ENCODE data around the gene KCTD13. TPM values are rescaled to one million over a fixed set of nuclear protein-coding genes. Genes with fewer than 3 reads are reported as not detected.

The KCTD13 gene
- total and polyA plus RNA-seq, 10 of the 15 experiments (the other 5 are each of a cell fraction or from before 2014, with no cell fraction given) = 3.3 to 29.2 (median 12.5) TPM

DNA sequence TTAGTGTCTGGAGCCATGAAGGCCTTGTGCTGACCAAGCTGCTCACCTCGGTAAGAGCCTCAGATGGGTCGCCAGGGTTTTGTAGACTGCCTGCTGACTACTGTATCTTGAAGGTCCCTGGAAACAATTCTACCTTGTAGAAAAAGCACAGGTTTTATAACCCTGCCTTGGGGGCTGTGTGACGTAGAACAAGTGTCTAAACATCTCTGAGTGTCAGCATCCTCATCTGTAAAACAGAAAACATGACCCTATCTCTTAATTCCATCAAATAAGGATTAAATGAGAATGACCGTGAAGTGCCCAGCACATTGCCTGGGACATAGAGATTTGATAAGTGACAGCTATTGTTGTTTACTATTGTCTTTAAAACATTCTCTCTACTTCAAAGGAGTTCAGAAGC, 42.2 kb upstream of the KCTD13 start:
- H4K20me1 ChIP-seq (ENCODE audit: control insufficient read depth, insufficient read depth) = no peaks in the 10 kb centered on the region
- no peaks in the 10 kb centered on the region for H3K4me1 ChIP-seq (ENCODE audit: control insufficient read depth, insufficient read depth, low read length)
- no peak for TF ChIP-seq RAD51 (IDR thresholded peaks at IDR 0.05)
- TF ChIP-seq, protein P1, sequence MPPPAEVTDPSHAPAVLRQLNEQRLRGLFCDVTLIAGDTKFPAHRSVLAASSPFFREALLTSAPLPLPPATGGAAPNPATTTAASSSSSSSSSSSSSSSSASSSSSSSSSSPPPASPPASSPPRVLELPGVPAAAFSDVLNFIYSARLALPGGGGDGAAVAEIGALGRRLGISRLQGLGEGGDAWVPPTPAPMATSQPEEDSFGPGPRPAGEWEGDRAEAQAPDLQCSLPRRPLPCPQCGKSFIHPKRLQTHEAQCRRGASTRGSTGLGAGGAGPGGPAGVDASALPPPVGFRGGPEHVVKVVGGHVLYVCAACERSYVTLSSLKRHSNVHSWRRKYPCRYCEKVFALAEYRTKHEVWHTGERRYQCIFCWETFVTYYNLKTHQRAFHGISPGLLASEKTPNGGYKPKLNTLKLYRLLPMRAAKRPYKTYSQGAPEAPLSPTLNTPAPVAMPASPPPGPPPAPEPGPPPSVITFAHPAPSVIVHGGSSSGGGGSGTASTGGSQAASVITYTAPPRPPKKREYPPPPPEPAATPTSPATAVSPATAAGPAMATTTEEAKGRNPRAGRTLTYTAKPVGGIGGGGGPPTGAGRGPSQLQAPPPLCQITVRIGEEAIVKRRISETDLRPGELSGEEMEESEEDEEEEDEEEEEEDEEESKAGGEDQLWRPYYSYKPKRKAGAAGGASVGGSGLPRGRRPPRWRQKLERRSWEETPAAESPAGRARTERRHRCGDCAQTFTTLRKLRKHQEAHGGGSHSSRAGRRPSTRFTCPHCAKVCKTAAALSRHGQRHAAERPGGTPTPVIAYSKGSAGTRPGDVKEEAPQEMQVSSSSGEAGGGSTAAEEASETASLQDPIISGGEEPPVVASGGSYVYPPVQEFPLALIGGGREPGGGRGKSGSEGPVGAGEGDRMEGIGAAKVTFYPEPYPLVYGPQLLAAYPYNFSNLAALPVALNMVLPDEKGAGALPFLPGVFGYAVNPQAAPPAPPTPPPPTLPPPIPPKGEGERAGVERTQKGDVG (CRISPR knock-in tag; IDR thresholded peaks at IDR 0.05) = no peak
- no peaks in the 10 kb centered on the region for H3K27me3 ChIP-seq (replicated peaks in 1 of 2; ENCODE audit: control insufficient read depth in 2 of 2, insufficient read depth in 2 of 2, low read length in 1 of 2)
- no peak overlapping the region for H3K27ac ChIP-seq (ENCODE audit: control insufficient read depth, insufficient read depth)
- RAD21 ChIA-PET (ENCODE audit: unreplicated experiment) = no interaction called here
- no peak overlapping the region for H3K9ac ChIP-seq (ENCODE audit: control insufficient read depth, insufficient read depth, low read length)
- H3K79me2 ChIP-seq (ENCODE audit: control insufficient read depth, insufficient read depth, low read length) = no peaks in the 10 kb centered on the region
- intact Hi-C loops (cut with micrococcal nuclease; ENCODE audit: unreplicated experiment) (no loop called here), in situ Hi-C loops (cut with MboI) (no loop called here)
- WGBS (ENCODE audit: insufficient coverage, insufficient replicate concordance, low lambda C conversion rate, missing lambda C conversion rate) = 100% methylated on average over 4 of the region's 4 CpGs
- no peak overlapping the region for H3K4me3 ChIP-seq
- ATAC-seq = no peak
- no peaks in the 10 kb centered on the region; a peak in 2 of 4 replicates for H3K36me3 ChIP-seq (ENCODE audit: control insufficient read depth in 2 of 2, insufficient read depth in 2 of 2, low read length in 1 of 2)
- no peak overlapping the region for H2AFZ ChIP-seq (ENCODE audit: control insufficient read depth, low read depth, low read length)
- no TSS peak for BruUV-seq (replicated peaks)
- no peak overlapping the region for H3K4me2 ChIP-seq (ENCODE audit: control insufficient read depth, insufficient read depth)
- POLR2A ChIA-PET = no interaction called here
- CTCF ChIA-PET = no interaction called here
- SMC1A ChIA-PET (ENCODE audit: uncharacterized antibody, unreplicated experiment) = no interaction called here
- H3K9me3 ChIP-seq (replicated peaks; ENCODE audit: control insufficient read depth, insufficient read depth, low read length) = no peaks in the 10 kb centered on the region; the same call in 2 of the 3 replicates
- no peak for DNase-seq (ENCODE audit: low read depth, low spot score)
- no peak for FAIRE-seq

Data from GM12878 (cell line).